GM21619 (cell line): ENCODE data around the gene MRGPRG.
"Not testable (repeated sequence)": the region's sequence is repeated elsewhere in the genome, so short reads cannot be mapped to it uniquely, and the experiment has no call there.

Source experiments
- ATAC-seq: cut with Tn5 transposase; IDR thresholded peaks from one replicate; pipeline ENCODE4 v1.9.1; 2021; ENCODE audit not compliant: unreplicated experiment

Gene MRGPRG

GRCh38 chr11:3218483-3219280, at the start of gene MRGPRG:
Gene MRGPRG, minus strand, starts transcription at chr11:3218813. Its CDS starts 0 bp downstream, at chr11:3218813.
- no peak for ATAC-seq

- not testable (repeated sequence) for ATAC-seq
These were observed 43.9 kb upstream of the MRGPRG start for GRCh38 chr11:3262548-3262947.

GRCh38 chr11:3261831-3262230, 43.2 kb upstream of the MRGPRG start:
- ATAC-seq = not testable (repeated sequence)

GRCh38 chr11:3257509-3257908, 38.9 kb upstream of the MRGPRG start:
- not testable (repeated sequence) for ATAC-seq

GRCh38 chr11:3255241-3255640, 36.6 kb upstream of the MRGPRG start:
- ATAC-seq = not testable (repeated sequence)

- ATAC-seq = not testable (repeated sequence)
These were observed 36.2 kb upstream of the MRGPRG start for GRCh38 chr11:3254773-3255172.

GRCh38 chr11:3245071-3245470, 26.5 kb upstream of the MRGPRG start:
- no peak for ATAC-seq

GRCh38 chr11:3243880-3244279, 25.3 kb upstream of the MRGPRG start:
- ATAC-seq = no peak

- ATAC-seq = no peak
These were observed 18.5 kb upstream of the MRGPRG start for GRCh38 chr11:3237119-3237518.

GRCh38 chr11:3234846-3235245, 16.2 kb upstream of the MRGPRG start:
- ATAC-seq = no peak

- no peak for ATAC-seq
These were observed 14.3 kb upstream of the MRGPRG start for GRCh38 chr11:3232956-3233355.

GRCh38 chr11:3231851-3232744, 13.5 kb upstream of the MRGPRG start, which contains the start of gene MRGPRE:
Gene MRGPRE, minus strand, starts transcription at chr11:3232417. Its CDS starts 3,618 bp downstream, at chr11:3228799.
- ATAC-seq = no peak

GRCh38 chr11:3231550-3231850, 12.9 kb upstream of the MRGPRG start:
- ATAC-seq = no peak

- ATAC-seq = no peak
These were observed 12.3 kb upstream of the MRGPRG start for GRCh38 chr11:3230636-3231549.

GRCh38 chr11:3229673-3230630, 11.3 kb upstream of the MRGPRG start:
- no peak for ATAC-seq

GRCh38 chr11:3228445-3228829, 9.8 kb upstream of the MRGPRG start:
- no peak for ATAC-seq

- ATAC-seq = no peak
These were observed 9.2 kb upstream of the MRGPRG start for GRCh38 chr11:3227568-3228444.

GRCh38 chr11:3226846-3227567, 8.4 kb upstream of the MRGPRG start:
- ATAC-seq = no peak
